IPS DF 4.7 (cell line): ENCODE measurements around the gene BACH2.
"Not testable (repeated sequence)": the region's sequence is repeated elsewhere in the genome, so short reads cannot be mapped to it uniquely, and the experiment has no call there.

Experiments
- DNase-seq: peaks from one replicate; pipeline ENCODE4 v3.0.0-alpha.2; 2013; ENCODE audit warnings: low spot score; ENCODE audit errors: extremely low read depth

Gene BACH2

GRCh38 chr6:90033746-90034271 is 262.8 kb downstream of the BACH2 start:
- DNase-seq: no peak

GRCh38 chr6:90032489-90033212 is 264.0 kb downstream of the BACH2 start:
- not testable (repeated sequence) for DNase-seq

DNA sequence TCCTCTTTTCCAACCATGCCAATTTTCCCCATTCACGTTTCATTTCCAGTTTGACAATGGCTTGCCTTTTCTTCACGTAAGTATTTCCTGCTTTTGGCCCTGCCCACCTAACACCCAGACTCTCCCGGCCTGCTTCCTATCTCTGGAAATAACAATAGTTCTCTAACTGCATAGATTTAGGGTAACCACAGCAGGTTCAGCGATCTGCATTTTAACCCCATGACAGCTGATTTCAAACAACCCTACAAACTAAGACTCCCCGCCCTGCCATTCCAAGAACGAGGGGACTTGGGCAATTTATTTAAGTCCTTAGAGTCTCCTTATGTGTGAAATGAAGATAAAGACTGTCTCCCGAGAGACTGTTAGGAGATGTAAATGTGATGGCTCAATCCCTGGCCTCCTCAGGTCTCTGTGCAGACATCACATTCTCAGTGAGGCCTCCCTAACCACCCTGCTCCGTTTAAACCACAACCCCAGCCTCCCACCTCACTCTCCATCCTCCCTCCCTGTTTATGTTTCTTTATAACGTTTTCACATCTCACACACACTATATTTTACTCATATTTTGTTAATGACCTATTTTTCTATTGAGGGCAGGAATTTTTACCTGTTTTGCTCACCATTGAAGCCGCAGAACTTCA is 267.5 kb downstream of the BACH2 start:
- no peak for DNase-seq

GRCh38 chr6:90028066-90028778 is 268.4 kb downstream of the BACH2 start:
- no peak for DNase-seq

GRCh38 chr6:90026216-90026615 is 270.4 kb downstream of the BACH2 start:
- DNase-seq: no peak

DNA sequence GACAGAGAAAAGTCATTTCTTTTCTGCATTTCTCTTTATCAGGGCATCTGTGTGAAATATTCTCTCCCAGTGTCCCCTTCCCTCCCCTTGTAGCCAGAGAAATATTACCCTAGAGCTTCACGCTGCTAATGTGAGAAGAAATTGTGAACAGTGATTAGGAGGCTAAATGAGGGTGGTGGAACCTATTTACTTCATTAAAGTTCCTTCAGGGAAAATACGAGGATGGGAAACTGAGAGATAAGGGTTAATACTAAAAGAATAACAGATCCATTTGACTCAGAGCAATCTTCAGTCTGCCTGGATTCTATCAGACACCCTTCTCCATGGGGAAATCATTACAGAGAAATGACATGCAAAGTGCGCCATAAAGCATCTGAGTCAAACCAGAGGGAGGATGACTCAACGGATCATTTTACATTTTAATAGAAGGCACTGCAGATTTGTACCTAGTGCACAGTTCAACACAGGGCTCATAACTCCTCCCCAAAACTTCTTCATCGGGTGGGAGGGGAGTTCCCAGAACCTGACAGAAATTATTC is 271.1 kb downstream of the BACH2 start:
- no peak for DNase-seq

GRCh38 chr6:90024633-90025032 is 272.0 kb downstream of the BACH2 start:
- no peak for DNase-seq

DNA sequence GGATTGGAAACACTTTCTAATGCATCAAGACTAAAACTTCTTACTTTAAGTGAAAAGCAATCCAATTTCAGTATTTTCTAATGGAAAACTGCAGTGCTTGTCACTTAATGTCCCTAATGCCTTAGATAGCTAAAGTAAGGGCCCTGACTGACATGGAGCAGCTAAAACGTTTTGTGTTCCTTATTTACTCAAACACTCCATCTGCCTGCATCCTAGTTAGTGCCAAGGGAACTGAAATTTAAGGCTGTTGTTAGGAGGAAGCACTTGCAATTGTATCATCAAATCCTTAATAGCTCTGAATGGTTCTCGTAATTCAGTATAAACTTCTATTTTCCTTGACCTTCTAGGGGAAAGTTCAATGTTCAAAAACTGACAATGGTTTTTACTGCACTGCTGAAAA is 274.9 kb downstream of the BACH2 start:
- DNase-seq: no peak

GRCh38 chr6:90020746-90021145 is 275.9 kb downstream of the BACH2 start:
- DNase-seq: no peak

DNA sequence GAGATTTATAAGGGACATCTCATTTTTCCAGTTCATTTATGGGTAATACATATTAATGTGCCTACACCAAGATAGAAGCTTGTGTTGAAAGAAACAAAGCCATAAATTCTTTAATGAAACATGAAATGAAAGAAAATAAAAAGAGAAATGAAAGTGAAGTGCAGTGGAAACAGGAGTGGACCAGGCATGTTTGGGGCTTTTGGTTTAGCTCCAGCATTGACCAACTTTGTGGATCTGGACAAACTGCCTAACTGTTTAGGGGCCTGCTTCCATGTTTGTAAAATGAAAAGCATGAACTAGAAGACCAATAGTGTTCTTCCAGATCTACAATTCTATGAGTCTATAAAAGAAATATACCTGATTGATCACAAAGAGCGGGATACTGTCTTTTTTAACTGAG is 277.4 kb downstream of the BACH2 start:
- no peak for DNase-seq

GRCh38 chr6:90015883-90016282 is 280.8 kb downstream of the BACH2 start:
- no peak for DNase-seq

GRCh38 chr6:90008908-90009501 is 287.6 kb downstream of the BACH2 start:
- no peak for DNase-seq

DNA sequence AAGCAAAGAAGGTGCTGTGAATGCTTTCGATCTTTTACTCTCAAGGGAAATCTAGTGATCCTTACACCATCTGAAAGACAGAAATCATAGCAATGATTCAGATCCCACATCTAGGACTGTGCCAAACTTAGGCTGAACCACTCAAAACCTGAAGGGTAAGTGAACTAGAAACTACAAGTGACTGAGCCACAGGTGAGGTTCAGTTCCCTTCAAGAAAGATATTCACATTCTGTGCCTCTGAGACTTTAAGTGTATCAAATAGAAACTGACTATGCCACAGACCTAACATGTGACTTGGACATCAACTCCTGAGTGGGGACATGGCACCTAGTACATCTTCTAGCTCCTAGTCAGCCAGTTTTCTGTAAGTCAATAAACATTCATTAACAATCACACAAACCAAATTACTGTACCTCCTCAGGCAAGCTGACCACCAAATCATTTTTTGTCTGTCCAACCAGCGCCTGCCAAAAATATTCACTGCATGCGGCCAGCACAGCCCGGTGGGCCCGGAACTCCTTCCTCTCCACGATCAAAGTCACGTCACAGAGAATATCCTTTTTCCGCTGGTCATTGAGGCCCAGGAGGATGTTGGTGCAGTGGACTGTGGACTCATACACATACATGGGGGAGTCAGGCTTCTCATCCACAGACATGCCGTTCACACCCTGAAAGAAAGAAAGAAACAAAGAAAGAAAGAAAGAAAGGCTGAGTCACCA is 288.3 kb downstream of the BACH2 start:
- no peak for DNase-seq

DNA sequence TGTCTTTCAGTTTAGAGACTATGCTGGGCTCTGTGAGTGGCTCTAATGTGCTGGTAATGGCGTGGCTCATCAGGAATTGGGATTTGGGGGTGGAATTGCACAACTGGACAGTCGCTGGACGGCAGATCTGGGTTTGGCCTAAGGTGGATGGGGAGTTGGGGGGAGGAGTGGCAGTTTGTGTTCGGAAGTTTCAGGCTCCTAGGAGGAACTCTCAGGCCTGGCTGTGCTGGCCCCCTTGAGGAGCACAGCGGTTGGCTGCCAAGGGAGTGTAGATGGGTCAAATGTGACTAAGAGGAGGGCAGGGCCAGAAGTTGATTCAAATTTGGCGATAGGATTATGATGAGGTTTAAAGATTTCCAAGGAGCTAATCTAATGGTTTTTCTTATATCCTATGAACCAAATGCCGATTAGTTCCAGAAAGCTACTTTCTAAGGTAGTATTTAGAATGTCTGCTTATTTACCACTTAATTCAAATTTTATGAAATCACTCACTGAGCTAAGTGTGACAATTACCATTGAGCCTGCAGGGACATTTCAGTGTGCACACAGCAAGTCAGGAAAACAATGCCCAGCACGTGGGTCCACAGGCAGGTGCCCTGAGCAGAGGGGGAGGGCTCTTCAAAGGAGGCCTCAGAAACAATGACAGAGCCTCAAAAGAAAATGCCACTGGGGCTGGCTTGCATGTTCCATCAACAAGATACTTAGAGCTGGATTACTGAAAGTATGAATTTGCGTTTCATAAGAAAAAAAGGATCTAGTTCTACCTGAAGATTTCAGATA is 291.4 kb downstream of the BACH2 start:
- DNase-seq: no peak

- no peak for DNase-seq
Measured at GRCh38 chr6:90004511-90004910, 292.1 kb downstream of the BACH2 start.

GRCh38 chr6:90003941-90004340 is 292.7 kb downstream of the BACH2 start:
- no peak for DNase-seq

DNA sequence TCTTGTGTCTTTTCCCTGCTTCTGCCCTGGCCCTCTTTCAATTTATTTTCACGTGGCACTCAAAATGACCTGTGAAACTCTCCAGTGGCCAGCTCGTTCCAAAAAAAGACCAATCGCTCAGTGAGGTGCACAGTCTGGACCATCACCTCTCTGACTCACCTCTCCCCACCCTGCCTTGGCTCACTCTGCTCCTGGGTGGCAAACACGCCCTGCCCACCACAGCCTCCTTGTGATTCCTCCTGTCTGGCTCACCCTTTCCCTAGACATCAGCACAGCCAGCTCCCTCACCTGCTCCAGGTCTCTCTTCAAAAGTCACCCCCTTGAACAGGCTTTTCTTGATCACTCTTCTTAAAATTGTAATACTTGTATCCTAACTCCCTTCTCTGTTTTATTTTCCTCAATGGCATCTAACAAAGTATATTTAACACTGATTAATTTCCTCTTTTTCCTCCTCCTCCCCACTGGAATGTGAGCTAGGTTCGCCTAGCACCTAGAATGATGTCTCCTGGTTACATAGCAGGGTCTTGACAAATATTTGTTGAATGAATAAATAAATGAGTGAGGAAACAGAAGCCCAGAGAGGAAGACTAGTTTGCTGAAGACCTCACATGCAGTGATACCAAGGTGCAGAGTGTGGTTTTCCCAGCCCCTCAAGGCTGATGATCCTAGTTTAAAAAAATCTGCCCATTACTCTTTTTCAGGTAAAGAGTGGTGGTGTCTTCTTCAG is 293.4 kb downstream of the BACH2 start:
- no peak for DNase-seq

- no peak for DNase-seq
Measured at GRCh38 chr6:90000864-90001731, 295.5 kb downstream of the BACH2 start.
